SK-N-SH treated with all-trans-retinoic acid at 6 μM for 48 hours (cell line): ENCODE data around the gene NYAP1.

Source experiments
- PATZ1 ChIP-seq: fragments of 250-450 bp; sonication (Bioruptor Pico); IDR thresholded peaks from 2 replicates; pipeline ENCODE4 v1.8.0; 2020; ENCODE audit warnings: mild to moderate bottlenecking, moderate library complexity, borderline replicate concordance
- PPARA ChIP-seq: fragments of 250-450 bp; sonication (Bioruptor Pico); IDR thresholded peaks from 2 replicates; pipeline ENCODE4 v1.5.0; 2020; ENCODE audit warnings: mild to moderate bottlenecking, borderline replicate concordance
- RARB ChIP-seq: fragments of 250-450 bp; sonication (Bioruptor Pico); IDR thresholded peaks from 2 replicates; pipeline ENCODE4 v1.8.0; 2021; ENCODE audit warnings: mild to moderate bottlenecking, moderate library complexity
- SNAI2 ChIP-seq: fragments of 250-450 bp; sonication (Bioruptor Pico); IDR thresholded peaks from 2 replicates; pipeline ENCODE4 v1.5.0; 2020; ENCODE audit warnings: mild to moderate bottlenecking, moderate library complexity
- TCF4 ChIP-seq: fragments of 250-450 bp; sonication (Bioruptor Pico); IDR thresholded peaks from 2 replicates; pipeline ENCODE4 v1.8.0; 2021; ENCODE audit warnings: mild to moderate bottlenecking, moderate library complexity, borderline replicate concordance
- TSHZ2 ChIP-seq: fragments of 250-450 bp; sonication (Bioruptor Pico); IDR thresholded peaks from 2 replicates; pipeline ENCODE4 v1.5.0; 2020; ENCODE audit warnings: mild to moderate bottlenecking, moderate library complexity
- ZC3H10 ChIP-seq: fragments of 250-450 bp; sonication (Bioruptor Pico); IDR thresholded peaks from 2 replicates; pipeline ENCODE4 v1.5.1; 2021; ENCODE audit warnings: mild to moderate bottlenecking, moderate library complexity
- ZFP30 ChIP-seq: fragments of 450-650 bp; formaldehyde crosslinking; IDR thresholded peaks from 2 replicates; pipeline ENCODE4 v1.5.0; 2022; ENCODE audit warnings: mild to moderate bottlenecking, moderate library complexity
- ZNF565 ChIP-seq: fragments of 450-650 bp; formaldehyde crosslinking; conservative IDR thresholded peaks from 2 replicates; pipeline ENCODE4 v1.5.0; 2020; ENCODE audit warnings: low read depth, mild to moderate bottlenecking, moderate library complexity

- TF ChIP-seq PPARA (CRISPR knock-in tag) (no peak), SNAI2 (CRISPR knock-in tag) (no peak), PATZ1 (CRISPR knock-in tag) (no peak), TCF4 (no peak), ZFP30 (CRISPR knock-in tag) (no peak), ZC3H10 (CRISPR knock-in tag) (no peak), TSHZ2 (no peak), RARB (CRISPR knock-in tag) (no peak), ZNF565 (CRISPR knock-in tag) (no peak)
These were observed 41.8 kb upstream of the NYAP1 start for GRCh38 chr7:100441641-100442535.
